Thyroid gland (tissue), 4 donors: ENCODE data around the gene FNBP1. TPM values are rescaled to one million over a fixed set of nuclear protein-coding genes. Genes with fewer than 3 reads are reported as not detected.

ENCODE experiments used
- DNase-seq, 2 donors: peaks; one replicate each; pipeline ENCODE4 v3.0.0-alpha.2; 2019
- H3K27ac ChIP-seq, 3 donors: fragments of 200-600 bp; sonication (generic); 1 replicate in 2 of 3; 2 replicates in 1 of 3; pipeline ENCODE4 v1.5.1; 2016 to 2019; ENCODE audit warnings: mild to moderate bottlenecking in 1 of 3, moderate library complexity in 1 of 3
- H3K27me3 ChIP-seq: fragments of 200-600 bp; sonication (generic); one replicate; pipeline ENCODE4 v1.5.1; 2019
- H3K36me3 ChIP-seq, 2 donors: fragments of 200-600 bp; sonication (generic); one replicate each; pipeline ENCODE4 v1.5.1; 2016 to 2019
- H3K4me1 ChIP-seq, 2 donors: fragments of 200-600 bp; sonication (generic); one replicate each; pipeline ENCODE4 v1.5.1; 2017 to 2019
- H3K4me3 ChIP-seq, 3 donors: fragments of 200-600 bp; sonication (generic); replicated peaks in 1 of 3; 1 replicate in 2 of 3; 2 replicates in 1 of 3; pipeline ENCODE4 v1.5.1; 2016; ENCODE audit warnings: mild to moderate bottlenecking in 1 of 3
- H3K9me3 ChIP-seq: fragments of 200-600 bp; sonication (generic); one replicate; pipeline ENCODE4 v1.5.1; 2017
- CTCF ChIP-seq, 6 experiments: fragments of 200-600 bp in 3 of 6; fragments of 450-650 bp in 3 of 6; sonication (generic) in 3 of 6; IDR thresholded peaks; one replicate each; pipeline ENCODE4 v1.5.1; 2016 to 2019; ENCODE audit warnings: antibody characterized with exemption in 6 of 6, mild to moderate bottlenecking in 2 of 6, inconsistent platforms in 1 of 6, moderate library complexity in 1 of 6
- POLR2A ChIP-seq, 2 donors: fragments of 450-650 bp; IDR thresholded peaks; one replicate each; pipeline ENCODE4 v1.6.1; 2017; ENCODE audit warnings: antibody characterized with exemption in 2 of 2, mild to moderate bottlenecking in 2 of 2, moderate library complexity in 1 of 2
- WGBS, 2 donors: methylation state at CpG; one replicate each; pipeline ENCODE4 v1.1.5; 2017; 5-methylcytosine and 5-hydroxymethylcytosine counted together
- intact Hi-C: fragments of 100-400 bp; cut with DNase I; formaldehyde crosslinking; loops from one replicate; pipeline ENCODE4 v1.15.1; 2023
- total RNA-seq, 4 donors: library from RNA; depleted of rRNA; stranded (reverse); fragments of >200 nt; gene quantifications; one replicate each; pipeline ENCODE4 v1.2.3, GENCODE V29; 2016

FNBP1 gene
- total RNA-seq, 4 donors from 2014 or later, result 55.8 to 78.5 (median 76.0) TPM

- Histone ChIP-seq H3K27ac (peak overlapping the region; percentile 19 to 65 (median 22)), H3K9me3 (no peaks in the 10 kb centered on the region), H3K27me3 (no peaks in the 10 kb centered on the region), H3K36me3 (peaks cover 4 to 9% of the 10 kb centered on the region in 2 donors), H3K4me3 (no peak overlapping the region), H3K4me1 (peaks cover 6 to 31% of the 10 kb centered on the region in 2 donors)
- TF ChIP-seq POLR2A (IDR thresholded peaks at IDR 0.05), result no peak
- no peak for TF ChIP-seq CTCF (IDR thresholded peaks at IDR 0.05)
- 48 to 53% methylated on average over 8 of the region's 8 CpGs for WGBS, 2 donors
- no peak for DNase-seq
- intact Hi-C loops, result no loop called here
These were observed 110.5 kb downstream of the FNBP1 start for GRCh38 chr9:129932303-129933151.

GRCh38 chr9:129930743-129931142, 112.2 kb downstream of the FNBP1 start:
- intact Hi-C loops, result no loop called here
- Histone ChIP-seq H3K9me3 (no peaks in the 10 kb centered on the region), H3K27me3 (no peaks in the 10 kb centered on the region), H3K4me3 (no peak overlapping the region), H3K27ac (no peak overlapping the region), H3K36me3 (peaks cover 9 to 20% of the 10 kb centered on the region in 2 donors), H3K4me1 (peaks cover 6 to 30% of the 10 kb centered on the region in 2 donors)
- TF ChIP-seq CTCF (IDR thresholded peaks at IDR 0.05), result no peak
- no peak for TF ChIP-seq POLR2A (IDR thresholded peaks at IDR 0.05)
- 91 to 100% methylated on average over 2 of the region's 2 CpGs for WGBS, 2 donors
- DNase-seq, result no peak

- Histone ChIP-seq H3K36me3 (peaks cover 13 to 24% of the 10 kb centered on the region in 2 donors), H3K9me3 (no peaks in the 10 kb centered on the region), H3K27me3 (no peaks in the 10 kb centered on the region), H3K27ac (no peak overlapping the region), H3K4me3 (no peak overlapping the region), H3K4me1 (peaks cover 6 to 25% of the 10 kb centered on the region in 2 donors)
- TF ChIP-seq POLR2A (IDR thresholded peaks at IDR 0.05) (no peak), CTCF (IDR thresholded peaks at IDR 0.05) (no peak)
- 97 to 98% methylated on average over 9 of the region's 9 CpGs for WGBS, 2 donors
- intact Hi-C loops, result no loop called here
- DNase-seq, result no peak
These were observed 113.4 kb downstream of the FNBP1 start for GRCh38 chr9:129929496-129930125.

GRCh38 chr9:129923589-129923988, 119.4 kb downstream of the FNBP1 start:
- no peak for DNase-seq
- Histone ChIP-seq H3K36me3 (peaks cover 23 to 27% of the 10 kb centered on the region in 2 donors), H3K4me3 (no peak overlapping the region), H3K27me3 (no peaks in the 10 kb centered on the region), H3K27ac (no peak overlapping the region), H3K9me3 (no peaks in the 10 kb centered on the region), H3K4me1 (no peaks in the 10 kb centered on the region)
- TF ChIP-seq CTCF (IDR thresholded peaks at IDR 0.05) (no peak), POLR2A (IDR thresholded peaks at IDR 0.05) (no peak)
- 71 to 77% methylated on average over 6 of the region's 6 CpGs for WGBS, 2 donors
- intact Hi-C loops, result no loop called here

- H3K27me3 ChIP-seq, result no peaks in the 10 kb centered on the region
- WGBS, 2 donors, result 96% methylated on average over 4 of the region's 4 CpGs
- intact Hi-C loops, result no loop called here
- H3K4me3 ChIP-seq, result no peak overlapping the region
- TF ChIP-seq CTCF (IDR thresholded peaks at IDR 0.05) (no peak), POLR2A (IDR thresholded peaks at IDR 0.05) (no peak)
- no peak for DNase-seq
- H3K36me3 ChIP-seq, result peaks cover 15 to 23% of the 10 kb centered on the region in 2 donors
- H3K4me1 ChIP-seq, result no peaks in the 10 kb centered on the region
- no peaks in the 10 kb centered on the region for H3K9me3 ChIP-seq
- no peak overlapping the region for H3K27ac ChIP-seq
These were observed 121.1 kb downstream of the FNBP1 start for GRCh38 chr9:129921905-129922304.
